Neural cell (in vitro differentiated cells): ENCODE results near the gene LRRC15.

Experiments
- EP300 ChIP-seq: fragments of 450-650 bp; conservative IDR thresholded peaks from 2 replicates; pipeline ENCODE4 v1.6.1; 2014; ENCODE audit warnings: antibody characterized with exemption, mild to moderate bottlenecking, moderate library complexity; ENCODE audit not compliant: poor library complexity, severe bottlenecking
- EZH2 ChIP-seq: fragments of 200-600, 300-800 bp; shearing (Covaris generic), sonication (generic); IDR thresholded peaks from 2 replicates; pipeline ENCODE4 v1.6.1; 2014; ENCODE audit warnings: antibody characterized with exemption, low read length, borderline replicate concordance, mild to moderate bottlenecking; ENCODE audit not compliant: insufficient read depth, poor library complexity, severe bottlenecking
- POLR2AphosphoS5 ChIP-seq: IDR thresholded peaks from 2 replicates; pipeline ENCODE4 v1.6.1; 2012
- RAD21 ChIP-seq: fragments of 450-650 bp; conservative IDR thresholded peaks from 2 replicates; pipeline ENCODE4 v1.6.1; 2014; ENCODE audit warnings: antibody characterized with exemption, mild to moderate bottlenecking, moderate library complexity
- TAF1 ChIP-seq: IDR thresholded peaks from 2 replicates; pipeline ENCODE4 v1.6.1; 2012; ENCODE audit warnings: low read depth
- TF ChIP-seq, protein P1 (sequence below): fragments of 450-650 bp; IDR thresholded peaks from 2 replicates; pipeline ENCODE4 v1.5.1; 2014; ENCODE audit warnings: antibody characterized with exemption, mild to moderate bottlenecking, moderate library complexity; ENCODE audit not compliant: poor library complexity, severe bottlenecking

- TF ChIP-seq, protein P1, sequence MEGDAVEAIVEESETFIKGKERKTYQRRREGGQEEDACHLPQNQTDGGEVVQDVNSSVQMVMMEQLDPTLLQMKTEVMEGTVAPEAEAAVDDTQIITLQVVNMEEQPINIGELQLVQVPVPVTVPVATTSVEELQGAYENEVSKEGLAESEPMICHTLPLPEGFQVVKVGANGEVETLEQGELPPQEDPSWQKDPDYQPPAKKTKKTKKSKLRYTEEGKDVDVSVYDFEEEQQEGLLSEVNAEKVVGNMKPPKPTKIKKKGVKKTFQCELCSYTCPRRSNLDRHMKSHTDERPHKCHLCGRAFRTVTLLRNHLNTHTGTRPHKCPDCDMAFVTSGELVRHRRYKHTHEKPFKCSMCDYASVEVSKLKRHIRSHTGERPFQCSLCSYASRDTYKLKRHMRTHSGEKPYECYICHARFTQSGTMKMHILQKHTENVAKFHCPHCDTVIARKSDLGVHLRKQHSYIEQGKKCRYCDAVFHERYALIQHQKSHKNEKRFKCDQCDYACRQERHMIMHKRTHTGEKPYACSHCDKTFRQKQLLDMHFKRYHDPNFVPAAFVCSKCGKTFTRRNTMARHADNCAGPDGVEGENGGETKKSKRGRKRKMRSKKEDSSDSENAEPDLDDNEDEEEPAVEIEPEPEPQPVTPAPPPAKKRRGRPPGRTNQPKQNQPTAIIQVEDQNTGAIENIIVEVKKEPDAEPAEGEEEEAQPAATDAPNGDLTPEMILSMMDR: no peak
- TF ChIP-seq POLR2AphosphoS5: no peak
- no peak for TF ChIP-seq EZH2
- TF ChIP-seq RAD21: no peak
- TF ChIP-seq TAF1: no peak
- TF ChIP-seq EP300: no peak
Measured at GRCh38 chr3:194308601-194309449, 60.7 kb downstream of the LRRC15 start.
